ENCODE data around the gene SLC39A1. TPM values are rescaled to one million over a fixed set of nuclear protein-coding genes. Genes with fewer than 3 reads are reported as not detected.
A peak's percentile ranks its signal among the peaks of the same experiment; 100 is the strongest.

Gene SLC39A1
- total and polyA plus RNA-seq, 9 of the 15 experiments (the other 6 are each of a cell fraction or from before 2014, with no cell fraction given): 9.9 to 81.1 (median 62.7) TPM

GRCh38 chr1:153922076-153922971 lies 41.0 kb downstream of the SLC39A1 start (continued):
- no peak for TF ChIP-seq THRAP3 (IDR thresholded peaks at IDR 0.05; ENCODE audit: borderline replicate concordance)
- TF ChIP-seq POLR2AphosphoS5 (IDR thresholded peaks at IDR 0.05; ENCODE audit: control insufficient read depth, insufficient read depth, low read depth, low read length): peak; percentile 55
- TF ChIP-seq ZNF583 (CRISPR knock-in tag; IDR thresholded peaks at IDR 0.05): no peak
- TF ChIP-seq PHF8 (IDR thresholded peaks at IDR 0.05; ENCODE audit: borderline replicate concordance, low read length): peak; percentile 44; the same call in 1 of the 2 replicates
- no peak for TF ChIP-seq KDM2B (CRISPR knock-in tag; IDR thresholded peaks at IDR 0.05)
- TF ChIP-seq CLOCK (CRISPR knock-in tag; IDR thresholded peaks at IDR 0.05; ENCODE audit: borderline replicate concordance): no peak
- TF ChIP-seq TSHZ1 (CRISPR knock-in tag; IDR thresholded peaks at IDR 0.05): no peak
- peak in 1 of 2 experiments; percentile 52; a peak in 1 of 4 replicates for TF ChIP-seq KDM1A (IDR thresholded peaks at IDR 0.05)
- TF ChIP-seq GABPB2 (CRISPR knock-in tag; conservative IDR thresholded peaks at IDR 0.05): no peak
- peak; percentile 45 for TF ChIP-seq RBM22 (IDR thresholded peaks at IDR 0.05; ENCODE audit: low read depth, low read length, poor library complexity, severe bottlenecking)
- TF ChIP-seq EGR1 (conservative IDR thresholded peaks at IDR 0.05): peak; percentile 87
- TF ChIP-seq ZNF740 (CRISPR knock-in tag; IDR thresholded peaks at IDR 0.05): peak; percentile 76
- TF ChIP-seq ZNF740 (tag; IDR thresholded peaks at IDR 0.05): peak in 1 of 2 experiments; percentile 86; a peak in 2 of 4 replicates
- TF ChIP-seq HDAC1 (IDR thresholded peaks at IDR 0.05): 0 out of 4 replicates have a peak, but pooled peaks of 1 of the 2 experiments have one; percentile 61
- TF ChIP-seq ZNF445 (CRISPR knock-in tag; IDR thresholded peaks at IDR 0.05; ENCODE audit: low read depth): no peak
- no peak for TF ChIP-seq HNRNPH1 (optimal IDR thresholded peaks at IDR 0.05; ENCODE audit: low read depth, low read length)
- TF ChIP-seq ZNF124 (CRISPR knock-in tag; IDR thresholded peaks at IDR 0.05): no peak
- peak; percentile 11; the same call in 1 of the 2 replicates for TF ChIP-seq SMAD4 (CRISPR knock-in tag; conservative IDR thresholded peaks at IDR 0.05)
- TF ChIP-seq NFIX (CRISPR knock-in tag; IDR thresholded peaks at IDR 0.05; ENCODE audit: low read depth): no peak
- peak; percentile 25 for TF ChIP-seq SP2 (IDR thresholded peaks at IDR 0.05; ENCODE audit: extremely low read depth, low read depth, low read length, poor library complexity, severe bottlenecking)
